HG03039 (cell line): Measurements from ENCODE around the gene NME5.

Experiments
- ATAC-seq: cut with Tn5 transposase; IDR thresholded peaks from one replicate; pipeline ENCODE4 v1.9.1; 2021; ENCODE audit warnings: mild to moderate bottlenecking, moderate library complexity; ENCODE audit not compliant: unreplicated experiment

The NME5 gene

DNA sequence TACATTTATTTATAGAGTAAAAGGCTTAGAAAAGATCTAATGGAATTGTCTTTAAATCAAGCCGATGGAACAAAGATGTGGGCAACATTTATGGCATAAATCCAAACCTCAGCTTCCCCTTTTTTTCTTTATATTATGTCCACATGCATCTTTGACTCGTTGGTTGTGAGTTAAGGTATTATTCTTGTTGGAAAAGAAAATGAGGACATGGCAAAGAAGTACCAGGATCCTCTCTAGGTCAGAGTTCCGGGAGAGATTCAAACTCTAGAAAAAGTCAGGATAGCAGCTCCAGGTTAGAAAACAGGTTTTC is 508 bp upstream of the NME5 start:
- no peak for ATAC-seq

DNA sequence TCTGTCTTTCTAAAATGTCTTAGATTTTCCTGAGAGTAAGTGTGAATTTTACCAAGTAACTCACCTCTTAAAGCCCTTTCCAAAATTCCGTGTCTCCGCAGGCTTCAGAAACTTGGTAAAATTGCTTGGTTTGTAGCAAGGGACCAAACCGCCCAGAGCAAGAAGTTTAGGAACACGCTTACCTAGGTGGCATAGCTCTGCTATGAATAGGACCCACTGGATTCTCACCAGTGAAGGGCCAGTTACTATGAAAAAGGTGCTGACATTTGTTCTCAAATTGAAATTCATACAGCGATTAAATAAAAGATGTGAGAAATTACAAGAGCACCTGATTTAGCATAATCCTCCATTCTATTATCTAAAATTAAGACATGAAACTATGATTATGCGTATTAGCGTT is 6.7 kb downstream of the NME5 start:
- no peak for ATAC-seq

DNA sequence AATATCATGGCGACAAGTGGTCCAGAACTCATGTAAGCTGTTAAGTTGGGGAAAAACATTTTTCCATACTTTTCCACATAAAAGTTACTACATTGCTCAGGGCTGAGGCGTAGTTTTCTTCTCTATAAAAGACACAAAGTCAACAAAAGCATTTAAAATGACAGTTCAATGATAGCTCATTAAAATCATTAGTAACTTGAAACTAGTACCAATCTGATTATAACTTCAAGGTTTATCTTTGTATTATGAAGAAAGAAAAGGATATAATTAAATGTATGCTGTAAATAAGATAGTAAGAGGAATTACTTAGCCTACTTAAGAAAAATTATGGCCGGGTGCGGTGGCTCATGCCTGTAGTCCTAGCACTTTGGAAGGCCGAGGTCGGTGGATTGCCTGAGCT is 9.9 kb downstream of the NME5 start:
- no peak for ATAC-seq

DNA sequence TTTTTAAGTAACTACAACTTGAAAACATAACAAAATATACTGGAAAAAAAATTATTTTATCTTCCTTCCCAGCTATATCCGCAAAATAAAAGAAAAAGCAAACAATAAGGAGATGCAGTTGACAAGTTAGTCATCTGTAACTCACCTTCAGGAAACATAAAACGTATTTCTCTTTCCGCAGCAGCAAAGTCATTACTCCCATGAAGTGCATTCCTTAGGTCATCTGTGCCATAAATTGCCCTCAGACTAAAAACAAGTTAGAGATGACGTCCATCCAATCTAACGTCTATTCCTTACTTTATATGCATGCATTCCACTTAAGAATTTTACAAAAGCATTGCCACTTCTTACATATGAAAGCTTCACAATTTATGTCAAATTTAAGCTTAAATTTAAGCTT is 10.9 kb downstream of the NME5 start:
- ATAC-seq: no peak

DNA sequence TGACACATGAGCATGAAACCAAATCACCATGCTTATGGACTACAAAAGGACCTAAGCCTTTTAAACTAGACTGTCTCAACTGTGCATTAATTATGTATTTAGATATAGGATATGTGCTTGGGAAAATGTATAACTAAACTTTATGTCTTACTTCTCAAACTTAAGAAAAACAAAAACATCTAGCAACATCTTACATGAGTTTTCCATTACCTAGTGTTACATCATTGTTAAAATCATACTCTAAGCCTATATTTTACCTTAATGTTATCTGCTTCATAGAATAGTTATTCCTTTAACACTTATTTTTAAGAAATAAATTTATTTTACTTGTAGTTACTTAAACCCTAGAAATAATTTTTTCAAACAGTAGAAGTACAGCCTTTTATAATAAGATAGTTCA is 24.0 kb downstream of the NME5 start:
- no peak for ATAC-seq

DNA sequence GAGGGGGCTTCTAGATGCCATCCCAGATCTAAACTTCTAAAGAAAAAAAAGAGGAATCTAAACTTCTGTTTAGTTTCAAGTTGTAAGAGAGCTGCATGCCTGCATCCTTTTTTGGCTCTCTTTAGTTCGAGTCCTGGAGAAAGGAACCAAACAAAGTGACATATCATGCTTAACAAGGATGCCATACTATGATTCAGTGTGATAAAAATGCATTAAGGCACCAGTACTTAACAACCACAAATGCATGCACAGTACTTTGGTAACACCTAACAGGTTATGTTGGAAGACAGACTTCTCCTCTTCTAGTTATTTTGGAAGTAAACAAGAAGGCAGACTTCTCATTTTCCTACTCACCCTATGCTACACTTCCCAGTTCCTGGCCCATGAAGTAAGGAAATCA is 27.3 kb downstream of the NME5 start:
- ATAC-seq: no peak

DNA sequence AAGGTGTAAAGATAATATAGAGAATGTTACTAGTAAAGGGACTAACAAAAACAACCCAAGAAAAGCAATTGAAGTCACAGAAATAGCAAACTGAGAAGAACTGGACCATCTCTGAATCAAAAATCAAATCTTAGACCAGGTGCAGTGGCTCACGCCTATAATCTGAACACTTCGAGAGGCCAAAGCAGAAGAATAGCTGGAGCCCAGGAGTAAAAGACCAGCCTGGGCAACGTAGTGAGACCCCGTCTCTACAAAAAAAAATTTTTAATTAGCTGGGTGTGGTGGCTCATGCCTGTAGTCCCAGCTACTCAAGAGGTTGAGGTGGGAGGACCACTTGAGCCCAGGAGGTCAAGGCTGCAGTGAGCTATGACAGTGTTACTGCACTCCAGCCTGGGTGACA is 28.0 kb downstream of the NME5 start:
- no peak for ATAC-seq

DNA sequence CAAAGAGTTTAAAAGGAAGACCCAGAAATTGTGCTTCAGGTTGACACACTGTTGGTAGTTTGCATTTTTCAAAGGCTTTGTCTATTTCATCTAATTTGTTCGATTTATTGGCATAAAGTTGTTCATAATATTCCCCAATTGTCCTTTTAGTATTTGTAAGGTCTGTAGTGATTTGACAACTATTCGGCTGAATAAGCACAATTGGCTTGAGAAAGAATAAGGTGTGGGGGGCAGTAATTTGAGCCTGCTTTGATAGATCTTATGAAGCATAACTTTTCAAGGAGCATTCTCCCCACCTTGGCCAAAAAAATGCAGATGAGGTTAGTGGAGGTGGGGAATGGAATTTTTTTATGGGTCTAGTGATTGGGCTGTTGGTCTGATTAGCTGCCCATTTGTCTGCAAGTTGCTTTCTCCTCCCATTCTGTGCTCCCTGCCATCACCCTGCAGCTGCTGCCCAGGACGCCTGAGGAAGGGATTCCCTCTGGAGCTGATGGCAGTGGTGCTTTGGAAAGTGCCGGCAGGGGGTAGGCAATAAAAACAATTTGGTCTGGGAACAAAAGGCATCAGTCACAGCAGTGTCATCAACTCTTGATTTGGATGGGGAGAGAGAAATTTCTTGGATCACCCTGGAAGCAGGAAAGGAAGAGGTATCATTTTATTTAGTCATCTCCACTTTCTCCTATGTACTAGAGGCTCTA is 28.8 kb downstream of the NME5 start:
- ATAC-seq: no peak

DNA sequence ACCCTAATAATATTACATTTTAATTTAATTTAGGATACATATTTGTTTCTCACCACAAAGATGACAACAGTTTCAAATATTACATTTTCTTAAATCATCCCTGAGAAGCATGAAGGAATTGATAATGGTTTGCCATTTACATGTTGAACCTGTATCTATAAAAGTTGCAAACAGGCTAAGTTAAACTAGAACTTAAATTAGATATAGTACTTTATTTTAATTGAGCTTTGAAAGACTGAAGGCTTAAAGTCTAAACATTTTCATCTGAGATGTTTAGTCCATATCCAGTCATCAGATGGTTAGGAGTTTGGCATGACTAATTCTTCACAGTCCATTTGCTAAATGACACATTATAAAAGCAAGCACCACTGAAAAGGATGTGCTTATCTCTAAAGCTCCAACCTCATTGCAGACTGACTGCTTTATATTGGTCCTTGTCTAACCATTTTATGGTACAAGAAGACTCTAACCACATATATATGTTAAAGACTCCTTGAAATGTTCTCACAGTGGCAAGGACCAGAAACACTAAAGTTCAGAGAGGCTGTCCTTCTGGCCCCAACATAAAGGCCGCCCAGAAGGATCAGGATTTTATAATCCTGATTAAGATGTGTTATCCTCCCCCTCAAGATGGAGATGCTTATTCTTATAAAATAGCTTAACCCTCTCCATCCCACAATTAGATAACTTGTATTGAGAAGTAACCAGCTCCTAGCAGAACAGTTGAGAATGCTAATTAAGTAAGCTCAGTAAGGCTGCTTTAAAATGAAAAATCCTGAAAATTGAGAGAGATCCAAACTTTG is 29.6 kb downstream of the NME5 start:
- ATAC-seq: no peak

DNA sequence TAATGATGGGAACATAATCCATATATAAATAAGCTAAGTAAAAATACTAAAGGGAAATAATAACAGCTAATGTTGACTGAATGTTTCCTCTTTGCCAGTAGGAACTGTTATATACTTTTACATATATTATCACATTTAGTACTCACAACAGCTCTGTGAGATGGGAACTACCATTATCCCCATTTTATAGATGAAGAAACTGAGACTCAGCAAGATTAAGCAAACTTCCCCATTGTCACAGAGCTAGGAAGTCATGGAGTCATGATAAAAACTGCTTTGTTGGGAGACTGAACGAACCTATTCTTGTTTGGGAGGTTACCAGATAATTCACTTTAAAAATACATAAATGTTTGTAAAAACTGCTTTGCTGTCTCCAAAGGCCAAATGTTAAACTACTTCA is 32.0 kb downstream of the NME5 start:
- no peak for ATAC-seq

DNA sequence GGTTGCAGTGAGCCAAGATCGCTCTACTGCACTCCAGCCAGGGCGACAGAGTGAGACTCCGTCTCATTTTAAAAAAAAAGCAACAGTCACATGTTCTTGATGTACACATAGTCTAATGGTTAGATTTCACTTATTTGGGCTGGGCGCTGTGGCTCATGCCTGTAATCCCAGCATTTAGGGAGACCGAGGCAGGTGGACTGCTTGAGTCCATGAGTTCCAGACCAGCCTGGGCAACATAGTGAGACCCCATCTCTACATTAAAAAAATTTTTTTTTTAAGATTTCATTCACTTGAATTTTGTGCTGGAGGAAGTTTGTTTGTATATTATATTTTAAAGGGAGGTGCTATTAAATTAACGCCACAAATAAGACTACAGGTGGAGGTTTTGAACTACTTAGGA is 33.5 kb downstream of the NME5 start:
- no peak for ATAC-seq

DNA sequence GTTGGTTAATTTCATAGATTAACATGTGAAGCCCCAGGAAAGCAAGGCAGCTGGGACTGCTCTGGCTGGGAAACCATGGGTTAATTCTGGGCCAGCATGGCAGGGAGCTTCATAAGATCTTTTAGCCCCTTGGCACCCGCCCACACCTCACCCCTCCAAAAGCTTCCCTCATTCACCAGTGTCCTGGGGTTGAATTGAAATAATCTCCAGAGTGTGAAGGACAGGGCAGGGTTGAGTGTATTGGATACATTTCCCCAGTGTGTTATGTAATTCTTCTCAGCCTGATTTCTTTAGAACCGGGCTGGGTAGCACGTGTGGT is 36.0 kb downstream of the NME5 start:
- ATAC-seq: no peak

DNA sequence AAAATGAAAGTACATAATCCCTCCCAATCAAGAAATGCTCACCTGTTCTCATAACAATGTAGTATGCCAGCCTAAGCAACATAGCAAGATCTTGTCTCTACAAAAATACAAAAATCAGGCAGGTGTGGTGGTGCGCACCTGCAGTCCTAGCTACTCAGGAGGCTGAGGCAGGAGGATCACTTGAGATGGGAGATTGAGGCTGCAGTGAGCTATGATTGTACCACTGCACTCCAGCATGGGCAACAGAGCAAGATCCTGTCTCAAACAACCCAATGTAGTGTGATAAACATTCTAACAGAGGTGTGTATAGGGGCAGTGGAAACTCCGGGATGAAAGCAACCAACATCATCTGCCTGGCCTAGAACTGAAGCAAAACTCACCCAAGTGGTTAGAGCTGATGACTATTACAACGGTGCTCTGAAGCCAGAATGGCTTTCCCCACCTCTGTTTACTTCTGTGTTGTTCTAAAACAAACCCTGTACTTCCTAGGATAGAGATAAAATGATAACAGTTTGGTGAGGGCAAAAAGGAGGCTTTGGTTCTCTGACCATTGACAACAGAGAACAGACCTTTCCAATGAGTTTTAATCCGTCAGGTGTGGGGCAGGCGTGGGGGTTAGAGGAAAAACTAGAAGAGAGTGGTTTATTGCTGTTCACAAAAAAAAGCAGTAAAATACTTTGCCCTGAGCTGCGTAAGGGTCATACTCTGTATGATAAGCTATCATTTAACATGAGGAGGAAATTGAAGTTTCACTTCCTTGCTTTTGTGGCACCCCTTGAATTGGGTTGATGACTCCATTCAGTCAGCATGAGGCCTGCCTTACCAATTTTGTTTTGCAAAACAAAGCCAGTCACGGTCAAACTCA is 36.5 kb downstream of the NME5 start:
- ATAC-seq: no peak

DNA sequence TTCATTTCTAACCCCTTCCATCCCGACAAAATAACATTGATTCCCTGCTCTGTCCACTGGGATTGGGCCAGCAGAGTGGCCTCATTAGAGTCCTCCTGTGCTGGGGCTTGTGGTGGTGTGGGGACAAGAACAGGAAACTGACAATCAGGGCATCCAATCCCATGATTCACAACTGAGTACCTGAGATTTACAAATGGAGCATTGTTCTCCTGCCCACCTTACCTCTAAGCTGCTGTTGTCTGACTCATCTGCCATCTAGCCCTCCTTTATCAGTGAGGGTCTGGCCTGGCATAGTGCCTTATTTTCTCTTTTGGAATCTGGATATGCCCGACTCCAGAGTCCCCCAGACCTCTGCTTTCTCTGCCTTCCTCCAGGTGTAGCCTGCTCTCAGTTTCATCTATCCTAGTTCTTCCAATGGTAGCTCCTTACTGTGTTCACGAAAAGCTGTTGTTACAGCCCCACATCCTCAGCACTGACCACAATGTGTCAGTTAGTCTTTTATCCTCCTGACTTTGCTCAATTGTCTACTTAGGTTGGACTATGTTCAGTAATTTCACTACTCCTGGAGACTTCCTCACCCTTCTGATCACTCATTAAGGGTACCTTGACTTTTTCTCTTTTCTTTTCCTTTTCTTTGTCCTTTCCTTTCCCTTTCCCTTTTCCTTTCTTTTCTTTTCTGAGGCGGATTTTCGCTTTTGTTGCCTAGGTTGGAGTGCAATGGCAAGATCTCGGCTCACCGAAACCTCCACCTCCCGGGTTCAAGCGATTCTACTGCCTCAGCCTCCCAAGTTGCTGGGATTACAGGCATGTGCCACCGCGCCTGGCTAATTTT is 42.0 kb downstream of the NME5 start:
- ATAC-seq: no peak

DNA sequence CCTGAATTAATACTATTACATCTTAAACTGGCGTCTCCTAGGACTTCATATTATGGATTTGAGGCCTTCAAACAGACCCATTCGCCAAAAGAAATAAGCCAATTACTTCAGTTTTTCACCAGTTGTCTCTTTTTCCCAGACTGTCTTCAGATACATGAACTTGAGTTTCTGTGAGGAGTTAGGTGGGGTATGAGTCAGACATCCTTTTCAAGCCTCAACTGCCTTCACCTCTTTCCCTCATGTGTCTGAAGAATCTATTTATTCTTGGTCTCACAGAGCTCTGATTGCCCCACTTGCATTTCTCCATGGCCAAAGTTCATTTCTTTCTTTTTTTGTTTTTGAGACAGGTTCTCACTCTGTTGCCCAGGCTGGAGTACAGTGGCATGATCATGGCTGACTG is 42.9 kb downstream of the NME5 start:
- ATAC-seq: no peak

DNA sequence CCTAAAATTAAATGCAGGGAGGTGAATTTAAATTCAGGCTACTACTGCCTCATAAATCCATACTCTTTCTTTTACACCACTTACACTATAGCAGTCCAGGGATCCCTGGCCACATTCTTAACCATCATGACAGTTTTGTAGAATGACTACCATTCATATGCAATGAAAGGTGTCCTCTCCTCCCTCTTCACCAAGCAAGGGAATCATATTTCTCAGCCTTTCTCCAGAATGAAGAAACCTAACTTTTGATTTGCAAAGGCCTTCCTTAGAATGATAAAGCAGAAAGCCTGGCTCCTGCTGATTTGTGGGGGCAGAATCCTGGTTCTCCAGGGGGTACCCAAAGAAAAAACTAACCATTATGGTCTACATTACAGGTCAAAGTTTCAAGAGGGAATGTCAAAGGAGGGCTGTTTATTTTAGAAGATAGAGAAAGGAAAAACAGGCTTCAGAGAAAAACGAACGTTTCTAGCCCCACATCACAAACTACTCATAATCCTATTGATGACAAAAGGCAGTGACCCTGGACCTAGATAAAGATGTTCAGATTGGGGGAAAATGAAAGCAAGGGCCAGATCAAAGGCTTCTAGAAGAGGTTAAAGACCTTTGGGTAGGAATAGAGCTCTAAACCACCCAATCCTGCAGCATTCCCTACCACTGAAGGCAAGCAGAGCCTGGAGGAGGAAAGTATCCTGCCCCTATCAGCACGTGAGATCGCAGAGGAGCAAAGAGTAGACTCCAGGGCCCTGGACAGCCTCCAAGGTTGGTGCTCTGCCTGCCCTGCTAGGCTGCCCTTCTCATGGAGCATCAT is 43.9 kb downstream of the NME5 start:
- ATAC-seq: no peak

DNA sequence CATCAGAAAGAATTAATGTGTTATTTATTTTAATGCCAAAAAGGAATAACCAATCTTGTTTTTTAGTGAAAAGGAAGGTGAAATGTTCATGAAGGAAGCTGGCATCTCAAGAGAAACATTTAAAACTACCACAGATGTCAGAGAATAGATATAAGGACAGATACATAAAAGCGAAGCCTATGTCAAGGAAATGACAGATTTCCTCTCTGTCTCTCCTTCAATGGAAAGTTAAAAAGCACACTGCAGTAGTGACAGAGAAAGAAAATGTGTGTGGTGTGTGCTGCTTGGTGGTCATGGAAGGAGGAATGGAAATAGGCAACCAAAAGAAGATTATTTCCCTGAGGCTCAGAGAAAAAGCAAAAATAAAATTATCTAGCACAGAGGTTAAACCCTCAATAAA is 46.2 kb downstream of the NME5 start:
- no peak for ATAC-seq

DNA sequence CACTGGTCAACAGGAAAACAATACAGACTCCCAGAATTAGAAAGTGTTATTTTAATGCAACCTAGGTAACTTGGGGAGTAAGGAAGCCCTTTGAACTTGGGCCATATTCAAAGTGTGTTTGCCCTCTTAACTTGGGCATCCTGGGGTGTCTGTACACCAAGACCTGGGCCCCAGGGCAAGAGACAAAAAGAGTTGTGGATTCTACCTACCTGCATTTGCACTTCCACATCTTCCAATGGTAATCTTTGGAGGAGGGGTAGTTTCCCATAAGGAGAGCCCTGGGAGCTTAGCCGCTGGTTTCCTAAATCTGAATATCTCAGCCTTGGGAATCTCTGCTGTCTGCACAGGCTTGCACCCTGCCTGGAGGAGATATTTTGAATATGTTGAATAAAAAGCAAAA is 46.9 kb downstream of the NME5 start:
- ATAC-seq: no peak

DNA sequence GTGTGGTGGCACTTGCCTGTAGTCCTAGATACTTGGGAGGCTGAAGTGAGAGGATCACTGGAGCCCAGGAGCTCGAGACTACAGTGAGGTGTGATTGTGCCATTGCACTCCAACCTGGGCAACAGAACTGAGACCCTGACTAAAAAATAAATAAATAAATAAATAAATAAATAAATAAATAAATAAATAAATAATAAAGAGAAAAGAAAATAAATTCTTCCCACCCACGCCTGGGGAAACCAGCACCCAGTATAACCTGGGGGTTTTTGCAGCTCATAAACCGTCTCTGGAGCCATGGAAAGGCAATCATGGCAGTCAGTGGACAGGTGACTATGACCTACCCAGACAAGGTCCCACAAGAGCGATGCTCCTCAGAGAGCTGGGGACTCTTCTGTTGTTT is 47.5 kb downstream of the NME5 start:
- ATAC-seq: no peak

DNA sequence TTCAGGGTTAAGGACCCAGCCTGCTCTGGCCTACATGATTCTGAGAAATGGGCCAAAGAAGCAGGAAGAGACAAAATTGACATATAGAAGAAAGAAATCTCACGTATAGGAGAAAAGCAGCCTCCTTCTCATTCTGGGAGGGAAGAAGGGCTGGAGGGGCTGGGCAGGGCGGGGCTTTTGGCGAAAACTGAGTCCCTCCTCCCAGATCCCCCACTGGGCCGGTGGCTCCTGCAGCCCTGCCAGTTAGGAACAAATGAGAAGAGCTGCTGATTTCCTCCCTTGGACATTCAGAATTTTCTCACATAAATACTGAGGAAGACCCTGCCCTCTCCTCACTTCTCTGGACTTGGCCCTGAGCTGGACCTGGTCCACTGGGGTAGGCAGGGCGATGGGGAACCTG is 55.5 kb downstream of the NME5 start, which contains the start of gene WNT8A:
Gene WNT8A, plus strand, starts transcription at position 332 of the 400 bp plus-strand sequence. CDS start 95 bp downstream, outside the sequence.
- no peak for ATAC-seq
